Endothelial cell of hepatic sinusoid (primary cell): ENCODE data around the gene MAP3K14.

Source experiments
- in situ Hi-C: cut with HindIII; loops from 2 replicates; pipeline ENCODE4 v1.10.0; 2017; ENCODE audit warnings: low sequenced_read_pairs

Gene MAP3K14

DNA sequence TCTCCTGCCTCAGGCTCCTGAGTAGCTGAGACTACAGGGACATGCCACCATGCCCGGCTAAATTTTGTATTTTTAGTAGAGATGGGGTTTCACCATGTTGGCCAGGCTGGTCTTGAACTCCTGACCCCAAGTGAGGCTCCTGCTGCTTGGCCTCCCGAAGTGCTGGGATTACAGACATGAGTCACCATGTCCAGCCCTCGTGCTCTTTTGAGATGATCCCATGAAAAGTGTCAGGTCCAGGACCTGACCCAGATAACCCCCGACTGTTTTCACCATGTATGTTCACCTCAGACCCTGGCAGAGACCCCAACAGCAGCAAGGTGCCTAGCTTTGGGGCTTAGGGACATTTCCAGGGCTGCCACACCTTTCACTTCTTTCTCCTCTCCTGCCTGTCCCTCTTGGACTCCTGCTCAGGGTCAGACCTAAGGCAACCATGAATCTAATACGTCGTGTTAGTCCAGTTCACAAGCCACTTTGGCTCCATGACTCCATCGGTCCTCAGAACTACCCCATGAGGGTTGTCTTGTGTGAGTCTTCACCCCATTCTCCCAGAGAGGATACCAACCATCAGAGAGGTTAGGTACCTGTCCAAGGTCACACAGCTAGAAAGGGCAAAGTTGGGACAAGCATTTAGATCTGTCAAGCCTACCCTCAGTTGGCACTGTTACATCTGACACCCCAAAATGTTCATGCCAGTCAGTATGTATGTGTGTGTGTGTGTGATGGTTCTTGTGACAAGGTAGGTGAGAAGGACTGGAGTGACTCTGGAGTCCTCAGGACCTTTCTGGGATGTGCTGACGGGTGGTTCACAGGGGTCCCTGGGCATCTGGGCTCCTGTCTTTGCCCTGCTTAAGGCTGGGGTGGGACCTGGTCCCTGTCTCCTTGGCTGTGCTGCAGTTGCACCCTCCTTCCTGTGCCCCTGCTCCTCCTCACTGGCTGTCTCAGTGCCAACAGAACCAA is 23.1 kb upstream of the MAP3K14 start:
- in situ Hi-C loops, result no loop called here

DNA sequence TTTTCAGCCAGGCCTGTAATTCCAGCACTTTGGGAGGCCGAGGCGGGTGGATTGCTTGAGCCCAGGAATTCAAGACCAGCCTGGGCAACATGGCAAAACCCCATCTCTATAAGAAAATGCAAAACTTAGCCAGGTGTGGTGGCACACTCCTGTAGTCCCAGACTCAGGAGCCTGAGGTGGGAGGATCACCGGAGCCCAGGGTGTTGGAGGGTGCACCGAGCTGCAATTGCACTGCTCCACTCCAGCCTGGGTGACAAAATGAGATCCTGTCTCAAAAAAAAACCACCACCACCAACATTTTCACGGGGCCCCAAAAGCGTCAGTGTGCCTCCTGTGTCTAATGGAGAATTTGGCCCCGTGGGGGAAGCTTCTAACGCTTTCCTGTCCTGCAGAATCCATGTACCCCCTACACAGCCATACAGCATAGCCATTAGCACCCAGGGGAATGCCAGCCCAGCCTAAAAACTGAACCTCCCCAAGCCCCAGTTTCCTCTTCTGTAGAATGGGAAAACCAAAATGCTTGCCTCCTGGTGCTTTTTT is 22.2 kb upstream of the MAP3K14 start:
- in situ Hi-C loops, result no loop called here

DNA sequence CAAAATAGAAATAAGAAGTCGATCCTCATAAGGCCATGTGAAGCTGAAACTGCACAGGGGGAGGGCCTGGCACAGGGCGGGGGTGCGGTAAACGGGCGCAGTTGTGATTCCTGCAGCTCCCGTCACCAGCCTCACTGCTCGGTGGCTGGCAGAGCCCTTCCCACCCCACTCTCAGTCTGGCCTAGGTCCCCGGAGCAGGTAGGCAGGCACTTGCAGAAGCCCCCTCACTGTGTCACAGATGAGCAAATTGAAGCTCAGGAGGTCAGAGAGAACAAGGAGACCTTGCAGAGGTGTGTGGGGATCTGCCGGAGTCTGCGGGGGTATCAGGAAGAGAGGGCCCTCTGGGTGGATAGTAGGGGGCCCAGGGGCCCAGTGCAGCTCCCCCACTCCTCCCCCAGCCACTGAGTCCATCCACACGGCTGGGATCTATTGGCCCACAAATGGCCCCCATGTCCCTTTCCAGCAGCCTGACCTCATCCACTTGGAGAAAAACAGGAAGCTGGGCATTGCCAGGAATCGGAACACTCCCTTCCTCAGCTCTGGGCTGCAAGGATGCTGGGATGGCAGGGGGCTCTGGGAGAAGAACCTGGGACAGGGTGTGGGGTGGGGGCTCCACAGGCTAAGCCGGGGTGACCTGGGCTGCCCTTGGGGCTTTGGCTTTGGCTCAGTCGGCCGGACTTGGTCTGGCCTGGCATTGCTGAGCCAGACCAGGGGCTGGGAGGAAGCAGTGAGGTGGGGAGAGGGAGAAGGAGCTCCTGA is 21.4 kb upstream of the MAP3K14 start:
- in situ Hi-C loops, result no loop called here

DNA sequence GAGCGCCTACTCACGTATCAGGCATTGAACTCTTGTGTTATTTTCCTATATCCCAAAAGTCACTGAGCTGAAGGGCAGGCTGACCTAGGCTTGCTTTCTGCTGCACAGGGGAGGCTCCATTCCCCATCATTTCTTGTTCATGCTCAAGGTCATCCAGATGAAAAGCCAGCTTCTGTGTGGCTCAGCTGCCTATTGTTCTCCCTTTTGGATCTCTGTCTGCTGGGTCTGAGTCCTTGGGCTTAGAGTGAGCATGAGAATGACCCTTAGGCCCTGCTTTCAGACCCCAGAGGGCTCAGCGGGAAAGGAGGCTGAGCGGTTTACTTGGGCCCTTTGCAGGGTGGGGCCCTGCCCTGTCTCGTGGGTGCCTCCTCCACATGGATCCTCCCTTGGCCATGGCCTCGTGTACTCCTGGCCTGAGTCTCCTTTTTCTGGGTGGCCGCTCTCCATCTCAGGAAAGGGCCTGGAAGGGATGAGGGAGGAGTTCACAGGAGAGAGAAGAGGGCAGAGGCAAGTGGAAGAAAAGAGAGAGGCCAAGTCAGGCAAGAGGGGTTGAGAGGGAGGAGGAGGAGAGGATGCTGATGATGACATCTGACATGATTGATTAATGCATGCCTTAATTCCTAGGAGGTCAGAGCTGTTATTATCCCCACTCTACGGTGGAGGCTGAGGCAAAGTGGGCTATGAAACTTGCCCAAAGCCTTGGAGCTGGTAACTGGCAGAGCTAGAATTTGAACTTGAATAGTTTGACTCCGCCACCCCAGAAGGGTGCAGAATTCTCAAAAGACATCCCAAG is 19.8 kb upstream of the MAP3K14 start:
- in situ Hi-C loops, result no loop called here

DNA sequence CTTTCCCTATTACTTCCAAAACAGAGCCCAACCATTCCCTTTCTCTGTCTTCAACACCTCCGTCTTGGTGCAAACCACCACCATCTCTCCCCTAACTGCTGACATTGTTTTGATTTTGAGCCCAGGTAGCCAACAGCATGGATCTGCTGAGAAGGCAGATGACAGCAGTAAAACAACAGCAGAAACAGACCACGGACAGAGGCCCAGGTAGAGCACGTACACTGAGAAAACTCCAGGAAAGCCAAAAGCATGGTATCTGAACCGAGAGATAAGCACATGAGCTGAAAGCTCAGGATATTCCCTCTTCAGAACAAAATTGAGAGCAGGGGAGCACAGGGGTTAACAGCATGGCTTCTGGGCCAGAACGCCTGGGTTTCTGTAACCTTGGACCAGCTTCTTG is 18.9 kb upstream of the MAP3K14 start:
- in situ Hi-C loops, result no loop called here

DNA sequence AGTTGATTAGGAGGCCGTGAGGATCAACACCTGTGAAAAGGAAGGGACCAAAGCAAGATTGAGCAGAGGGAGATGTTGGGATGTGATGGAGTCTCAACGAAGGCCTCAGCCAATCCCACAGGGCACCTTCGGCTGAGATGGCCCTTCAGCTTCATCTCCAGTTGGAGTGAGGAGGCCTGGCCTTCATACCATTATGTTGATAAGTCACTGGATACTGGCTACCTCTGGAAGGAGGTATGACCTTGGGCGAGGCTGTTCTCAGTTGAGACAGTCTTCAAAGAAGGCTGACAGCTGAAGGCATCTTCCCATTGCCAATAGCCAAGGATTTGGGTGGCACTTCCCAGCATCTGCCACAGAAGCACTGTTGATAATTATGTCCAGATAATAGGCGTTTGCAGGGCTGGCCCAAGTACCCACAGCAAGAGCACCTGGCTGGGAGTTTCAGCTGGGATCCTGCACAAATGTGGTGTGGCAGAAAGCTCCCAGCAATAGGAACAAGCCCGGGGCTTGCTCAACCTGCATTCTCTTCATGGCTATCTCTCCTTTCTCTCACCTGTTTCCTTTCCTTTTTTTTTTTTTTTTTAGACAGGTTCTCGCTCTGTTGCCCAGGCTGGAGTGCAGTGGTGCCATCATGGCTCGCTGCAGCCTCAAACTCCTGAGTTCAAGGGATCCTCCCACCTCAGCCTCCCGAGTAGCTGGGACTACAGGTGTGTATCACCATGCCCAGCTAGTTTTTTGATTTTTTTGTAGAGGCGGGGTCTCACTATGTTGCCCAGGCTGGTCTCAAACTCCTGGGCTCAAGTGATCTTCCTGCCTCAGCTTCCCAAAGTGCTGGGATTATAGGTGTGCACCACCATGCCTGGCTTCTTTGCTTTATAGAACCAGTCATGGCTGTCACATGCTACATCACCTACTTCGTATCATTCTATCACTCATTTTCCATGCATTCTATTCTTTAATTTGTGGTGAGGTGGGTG is 18.2 kb upstream of the MAP3K14 start:
- in situ Hi-C loops, result no loop called here

DNA sequence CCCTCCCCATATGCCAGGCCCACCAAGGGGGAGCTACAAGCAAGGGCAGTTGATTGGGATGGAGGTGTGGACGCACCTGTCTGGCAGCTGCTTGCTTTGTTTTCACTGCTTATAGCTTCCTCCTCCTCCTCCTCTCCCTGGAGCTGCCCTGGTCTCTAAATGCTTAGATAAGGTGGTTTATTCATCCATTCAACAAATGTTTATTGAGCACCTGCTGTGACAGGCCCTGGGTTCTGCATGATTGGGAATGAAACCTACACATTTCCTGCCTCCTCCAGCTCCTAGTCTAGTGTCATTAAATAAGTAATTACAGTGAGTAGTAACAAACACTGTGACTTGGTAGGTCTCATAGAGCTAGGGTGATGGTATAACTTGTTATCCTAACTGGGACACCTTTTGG is 17.4 kb upstream of the MAP3K14 start:
- in situ Hi-C loops, result no loop called here

DNA sequence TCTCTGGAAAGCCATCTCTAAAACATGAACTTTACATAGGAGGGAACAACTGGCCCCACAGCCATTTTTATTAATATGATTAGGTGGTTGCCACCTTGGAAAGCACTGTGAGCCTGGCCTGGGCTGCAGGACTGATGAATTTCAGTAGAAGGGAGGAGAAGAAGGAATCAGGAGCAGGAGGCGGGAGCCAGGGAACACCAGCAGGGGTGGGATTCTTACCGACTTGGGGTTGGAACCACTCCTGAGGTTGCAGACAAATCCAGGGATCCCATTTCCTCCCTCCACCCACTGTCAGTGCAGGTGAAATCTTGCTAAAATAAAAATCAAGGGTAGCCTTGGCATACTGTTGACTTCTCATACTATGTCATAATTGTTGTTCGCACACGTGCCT is 16.9 kb upstream of the MAP3K14 start:
- in situ Hi-C loops, result no loop called here

DNA sequence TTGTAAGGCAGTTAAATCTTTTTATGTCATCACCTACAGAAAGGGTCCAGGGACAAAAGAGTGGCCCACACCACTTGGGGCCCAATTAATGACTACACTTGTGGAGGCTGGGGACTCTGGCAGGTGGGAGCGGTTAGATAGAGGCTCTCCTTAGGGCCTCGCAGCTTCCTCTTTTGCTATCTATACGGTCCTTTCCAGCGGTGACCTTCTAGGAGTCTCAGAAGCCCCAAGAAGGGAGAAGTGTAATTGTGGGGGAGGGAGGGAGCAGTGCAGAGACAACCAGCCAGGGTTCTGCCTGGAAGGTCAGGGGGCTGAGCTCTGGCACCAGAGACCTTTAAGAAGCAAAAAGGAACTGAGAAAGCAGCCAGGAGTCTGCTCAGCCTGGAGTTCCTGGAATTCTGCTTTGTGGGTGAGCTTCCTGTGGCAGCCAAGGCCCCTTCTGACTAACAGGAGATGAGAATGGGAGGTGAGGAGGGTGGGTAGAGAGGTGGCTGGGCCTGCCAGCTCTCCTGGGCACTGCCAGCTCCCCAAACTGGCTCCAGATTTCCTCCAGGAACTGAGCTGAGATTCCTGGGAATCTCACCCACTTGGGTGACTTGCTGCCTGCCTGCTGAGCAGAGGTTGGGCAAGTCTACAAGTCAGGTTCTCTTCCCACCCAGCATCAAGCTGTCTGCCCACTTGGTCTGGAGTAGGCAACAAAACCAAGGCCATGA is 16.3 kb upstream of the MAP3K14 start:
- in situ Hi-C loops, result no loop called here

DNA sequence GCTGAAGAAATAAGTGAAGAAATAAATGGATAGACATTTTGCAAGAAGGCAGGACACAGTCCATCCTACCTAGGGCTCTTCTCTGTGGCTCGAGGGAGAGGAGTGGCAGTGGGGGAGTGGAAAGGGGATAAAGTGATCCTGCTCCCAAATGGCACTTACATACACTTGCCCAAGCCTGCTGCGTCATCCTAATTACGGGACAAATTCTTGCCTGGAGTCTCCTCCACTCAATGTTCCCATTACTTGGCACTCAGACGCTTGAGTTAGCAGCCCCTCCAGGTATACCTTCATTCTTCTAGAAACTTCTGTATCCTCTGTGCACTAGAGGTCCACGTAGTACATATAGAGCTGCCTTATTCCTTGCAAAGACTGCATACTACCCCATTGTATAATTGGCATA is 15.7 kb upstream of the MAP3K14 start:
- in situ Hi-C loops, result no loop called here

DNA sequence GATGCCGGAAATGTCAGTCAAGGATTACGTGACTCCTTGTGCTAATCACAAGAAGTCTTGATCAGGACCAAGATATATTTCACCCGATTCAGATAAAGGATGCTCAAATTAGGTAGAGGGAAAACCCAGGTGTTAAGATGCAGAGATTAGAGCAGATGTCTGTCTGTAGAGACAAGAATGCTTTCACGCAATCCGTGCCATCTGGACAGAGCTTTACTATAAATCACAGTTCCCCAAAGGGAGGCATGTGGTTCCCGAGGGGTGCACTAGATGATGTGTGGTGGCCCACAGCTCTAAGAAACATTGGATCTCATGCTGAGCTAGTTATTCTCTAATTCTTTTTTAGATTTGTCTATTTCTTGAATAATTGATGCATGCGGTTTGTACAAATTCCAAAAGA is 9.8 kb upstream of the MAP3K14 start:
- in situ Hi-C loops, result no loop called here

DNA sequence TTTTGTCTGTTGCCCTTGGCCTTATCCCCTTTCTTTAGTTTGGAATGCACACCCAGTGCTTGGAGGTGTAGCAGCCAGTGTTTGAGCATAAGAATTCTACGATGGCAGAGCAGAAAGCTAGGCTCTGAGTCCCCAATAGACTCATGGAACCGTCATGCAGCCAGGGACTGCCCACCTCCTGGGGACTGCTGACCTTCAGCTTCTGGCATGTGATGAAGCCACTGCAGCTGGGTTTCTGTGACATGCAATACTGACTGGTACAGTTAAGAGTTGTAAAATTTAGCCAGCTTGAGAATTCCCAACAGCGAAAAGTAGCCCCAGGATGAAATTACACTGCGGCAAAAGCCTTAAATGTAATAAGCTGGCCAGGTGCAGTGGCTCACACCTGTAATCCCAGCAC is 9.0 kb upstream of the MAP3K14 start:
- in situ Hi-C loops, result no loop called here

DNA sequence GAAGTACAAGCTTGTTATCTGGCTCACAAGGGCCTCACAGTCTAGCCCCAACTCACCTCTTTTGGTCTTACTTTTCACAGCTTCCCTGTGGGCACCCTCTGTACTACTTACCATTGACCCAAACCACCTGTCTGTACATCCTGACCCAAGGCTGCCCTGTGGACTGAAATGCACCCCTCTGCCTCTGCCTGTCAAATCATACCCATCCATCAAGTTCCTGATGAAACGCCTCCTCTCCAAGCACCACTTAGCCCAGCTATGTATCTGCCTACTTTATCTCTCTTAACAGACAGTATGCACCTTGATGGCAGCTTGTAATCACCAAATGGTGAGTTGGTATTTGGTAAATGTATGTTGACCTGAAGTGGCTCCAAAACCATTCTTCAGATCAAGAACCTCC is 7.5 kb upstream of the MAP3K14 start:
- in situ Hi-C loops, result loop anchor here (5.0 to 25.0 kb wide), 3 partner anchors 43 to 313 kb away; no protein-coding TSS in a partner anchor

DNA sequence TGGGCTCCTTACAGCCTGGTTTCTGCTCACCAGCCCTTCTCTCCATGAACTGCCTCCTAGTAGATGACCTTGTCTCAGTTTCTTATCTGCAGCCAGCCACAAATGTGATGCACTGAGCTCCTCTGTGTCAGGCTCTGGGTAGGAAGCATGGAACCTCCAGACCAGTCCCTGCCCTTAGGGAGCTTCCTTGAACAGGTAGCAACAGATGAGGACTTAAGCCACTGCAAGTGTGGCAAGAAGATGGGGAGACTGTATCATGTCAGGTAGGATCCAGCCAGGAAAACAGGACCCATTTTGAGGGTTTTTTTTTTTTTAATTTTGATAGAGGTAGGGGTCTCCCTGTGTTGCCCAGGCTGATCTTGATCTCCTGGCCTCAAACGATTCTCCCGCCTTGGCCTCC is 5.3 kb upstream of the MAP3K14 start:
- in situ Hi-C loops, result loop anchor here (5.0 to 25.0 kb wide), 3 partner anchors 45 to 315 kb away; no protein-coding TSS in a partner anchor

DNA sequence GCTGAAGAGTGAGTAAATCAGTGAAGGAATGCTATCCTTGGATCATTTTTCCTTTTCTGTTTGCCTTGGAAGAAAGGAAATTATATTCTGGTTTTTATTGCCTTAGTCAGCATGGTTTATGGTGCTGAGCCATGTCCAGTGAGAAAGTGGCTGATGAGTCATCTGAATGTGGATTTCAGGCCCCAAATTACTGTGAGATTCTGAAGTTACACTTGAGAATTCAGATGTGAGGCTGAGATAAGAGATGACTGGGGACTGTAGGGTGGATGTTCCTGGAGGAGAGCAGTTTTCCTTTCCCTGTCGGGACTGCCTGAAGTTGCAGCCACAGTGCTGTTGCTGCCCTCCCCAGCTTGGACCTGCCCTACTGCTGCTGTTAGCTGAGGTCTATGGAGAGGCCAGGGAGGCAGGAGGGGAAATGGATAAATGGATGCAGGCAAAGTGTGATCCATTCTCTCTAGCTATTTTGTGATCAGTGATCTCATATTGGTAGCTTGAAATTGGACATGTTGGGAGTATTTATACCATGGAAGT is 4.2 kb upstream of the MAP3K14 start:
- in situ Hi-C loops, result loop anchor here (5.0 to 25.0 kb wide), 3 partner anchors 46 to 316 kb away; no protein-coding TSS in a partner anchor

DNA sequence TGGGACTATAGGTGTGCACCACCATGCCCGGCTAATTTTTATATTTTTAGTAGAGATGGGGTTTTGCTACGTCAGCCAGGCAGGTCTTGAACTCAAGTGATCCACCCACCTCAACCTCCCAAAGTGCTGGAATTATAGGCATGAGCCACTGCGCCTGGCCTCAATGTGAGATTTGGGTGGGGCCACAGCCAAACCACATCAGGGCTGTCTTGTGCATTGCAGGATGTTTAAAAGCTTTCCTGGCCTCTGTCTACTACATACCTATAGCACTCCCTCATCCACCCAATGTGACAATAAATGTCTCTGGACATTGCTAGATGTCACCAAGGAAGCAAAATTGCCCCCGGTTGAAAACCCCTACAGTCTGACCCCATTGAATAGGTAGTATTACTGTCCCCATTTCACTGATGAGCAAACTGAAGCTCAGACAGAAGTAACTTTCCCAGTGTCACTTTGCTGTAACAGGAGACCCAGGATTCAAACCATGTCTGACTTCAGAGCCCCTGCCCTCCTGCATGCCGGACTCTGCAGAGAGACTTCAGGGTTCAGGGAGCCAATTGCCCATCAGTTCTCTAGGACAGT is 3.6 kb upstream of the MAP3K14 start:
- in situ Hi-C loops, result loop anchor here (5.0 to 25.0 kb wide), 3 partner anchors 47 to 317 kb away; no protein-coding TSS in a partner anchor

DNA sequence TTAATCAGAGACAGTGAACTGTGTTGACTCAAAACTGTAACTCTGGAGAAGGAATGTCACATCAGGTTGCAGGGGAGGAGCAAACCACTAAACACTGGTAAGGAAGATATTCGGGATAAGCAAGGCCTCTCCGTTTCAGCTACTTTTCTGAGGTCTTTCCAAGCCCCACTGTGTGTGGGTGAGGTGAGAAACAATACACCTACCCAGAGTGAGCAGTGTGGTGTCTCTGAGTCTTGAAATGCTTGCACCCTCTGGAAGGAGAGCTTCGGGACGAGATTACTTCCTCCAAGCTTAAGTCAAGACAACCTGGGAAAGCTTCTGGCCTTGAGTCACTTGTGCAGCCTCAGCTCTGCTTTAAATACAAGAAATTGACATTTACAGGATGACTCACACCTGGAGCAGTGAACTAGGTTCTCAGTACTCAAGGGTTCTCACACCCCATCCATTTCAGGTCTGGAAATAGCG is 2.5 kb upstream of the MAP3K14 start:
- in situ Hi-C loops, result loop anchor here (25.0 kb wide), 1 partner anchor 318 kb away; no protein-coding TSS in a partner anchor
